ENCODE results near the gene WDR35.

DNA sequence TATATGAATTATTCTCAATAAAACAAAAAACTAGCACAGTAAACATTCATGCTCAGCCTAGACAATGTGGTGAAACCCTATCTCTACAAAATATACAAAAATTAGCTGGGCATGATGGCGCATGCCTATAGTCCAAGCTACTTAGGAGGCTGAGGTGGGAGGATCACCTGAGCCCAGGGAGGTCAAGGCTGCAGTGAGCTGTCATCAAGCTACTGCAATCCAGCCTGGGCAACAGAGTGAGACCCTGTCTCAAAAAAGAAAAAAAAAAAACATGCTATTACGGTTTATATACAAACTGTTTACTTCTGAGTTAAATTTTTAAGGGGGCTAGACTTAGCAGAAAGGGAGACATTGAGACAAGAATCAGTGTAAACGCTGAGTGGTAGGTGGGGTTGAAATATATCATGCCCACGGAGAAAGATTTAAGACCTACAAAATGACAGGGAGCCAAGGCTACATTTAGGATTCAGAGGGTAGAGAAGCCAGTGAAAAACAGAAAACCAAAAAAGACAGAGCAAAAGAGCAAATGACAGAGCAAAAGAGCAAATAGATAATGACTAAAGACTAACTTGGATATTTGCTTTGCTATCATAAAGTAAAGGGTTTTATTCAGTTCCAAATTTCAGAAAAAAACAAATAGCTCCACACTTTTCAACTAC, 95.6 kb downstream of the WDR35 start:
- TF ChIP-seq, protein P1, sequence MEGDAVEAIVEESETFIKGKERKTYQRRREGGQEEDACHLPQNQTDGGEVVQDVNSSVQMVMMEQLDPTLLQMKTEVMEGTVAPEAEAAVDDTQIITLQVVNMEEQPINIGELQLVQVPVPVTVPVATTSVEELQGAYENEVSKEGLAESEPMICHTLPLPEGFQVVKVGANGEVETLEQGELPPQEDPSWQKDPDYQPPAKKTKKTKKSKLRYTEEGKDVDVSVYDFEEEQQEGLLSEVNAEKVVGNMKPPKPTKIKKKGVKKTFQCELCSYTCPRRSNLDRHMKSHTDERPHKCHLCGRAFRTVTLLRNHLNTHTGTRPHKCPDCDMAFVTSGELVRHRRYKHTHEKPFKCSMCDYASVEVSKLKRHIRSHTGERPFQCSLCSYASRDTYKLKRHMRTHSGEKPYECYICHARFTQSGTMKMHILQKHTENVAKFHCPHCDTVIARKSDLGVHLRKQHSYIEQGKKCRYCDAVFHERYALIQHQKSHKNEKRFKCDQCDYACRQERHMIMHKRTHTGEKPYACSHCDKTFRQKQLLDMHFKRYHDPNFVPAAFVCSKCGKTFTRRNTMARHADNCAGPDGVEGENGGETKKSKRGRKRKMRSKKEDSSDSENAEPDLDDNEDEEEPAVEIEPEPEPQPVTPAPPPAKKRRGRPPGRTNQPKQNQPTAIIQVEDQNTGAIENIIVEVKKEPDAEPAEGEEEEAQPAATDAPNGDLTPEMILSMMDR (IDR thresholded peaks at IDR 0.05), result no peak
- TF ChIP-seq EP300 (IDR thresholded peaks at IDR 0.05), result no peak
- TF ChIP-seq POLR2A (IDR thresholded peaks at IDR 0.05), result no peak

Measured in tibial nerve (tissue), 4 donors.